ENCODE data around the gene RPL37A. TPM values are rescaled to one million over a fixed set of nuclear protein-coding genes. Genes with fewer than 3 reads are reported as not detected.

The RPL37A gene
- polyA plus RNA-seq, 3 donors = 1,504 to 1,660 (median 1,597) TPM

- peak overlapping the region; percentile 62 to 90 (median 78) for H3K27ac Mint-ChIP-seq
- H3K27me3 Mint-ChIP-seq (ENCODE audit: low read depth in 3 of 3) = no peaks in the 10 kb centered on the region
- WGBS (ENCODE audit: insufficient coverage) = 66% methylated on average over 4 of the region's 9 CpGs
- H3K9ac ChIP-seq (ENCODE audit: insufficient read depth, low read length, poor library complexity, severe bottlenecking) = no peak overlapping the region
- no peak overlapping the region for H2AFZ ChIP-seq (ENCODE audit: insufficient read depth, low read depth, low read length, poor library complexity, severe bottlenecking)
- H3K79me2 ChIP-seq (ENCODE audit: insufficient read depth, low read length) = peaks cover 17% of the 10 kb centered on the region
- no peaks in the 10 kb centered on the region for H3K9me3 ChIP-seq (replicated peaks in 1 of 2; ENCODE audit: control insufficient read depth in 1 of 2, insufficient read depth in 1 of 2, low read length in 2 of 2)
- intact Hi-C loops (cut with micrococcal nuclease) = no loop called here
- no peaks in the 10 kb centered on the region for H3K27me3 ChIP-seq (ENCODE audit: control insufficient read depth in 2 of 2, insufficient read depth in 2 of 2, low read length in 2 of 2)
- H3K4me1 ChIP-seq (ENCODE audit: control insufficient read depth in 1 of 2, insufficient read depth in 2 of 2, low read length in 2 of 2) = peaks cover 68 to 87% of the 10 kb centered on the region in 2 donors
- peak overlapping the region; percentile 39 for H3K4me2 ChIP-seq (replicated peaks; ENCODE audit: extremely low read depth, low read length, poor library complexity, severe bottlenecking)
- peak overlapping the region in 1 of 2 donors; percentile 60 for H3K27ac ChIP-seq (ENCODE audit: low read depth in 1 of 2, low read length in 2 of 2)
- H3K4me1 Mint-ChIP-seq = peaks cover 74% of the 10 kb centered on the region
- H3K9me3 Mint-ChIP-seq = peaks cover 0 to 2% (median 0%) of the 10 kb centered on the region in 7 donors
- H3K4me3 ChIP-seq (replicated peaks in 1 of 3; ENCODE audit: low read depth in 2 of 3, low read length in 3 of 3) = no peak overlapping the region
- peaks cover 0 to 4% of the 10 kb centered on the region in 2 donors for H3K36me3 Mint-ChIP-seq
- H3K36me3 ChIP-seq (replicated peaks in 1 of 2; ENCODE audit: control insufficient read depth in 1 of 2, insufficient read depth in 2 of 2, low read length in 2 of 2) = no peaks in the 10 kb centered on the region
- peak in 2 of 3 donors; percentile 52 to 60 for DNase-seq
- no peaks in the 10 kb centered on the region for H4K20me1 ChIP-seq (ENCODE audit: insufficient read depth, low read length)
- peak overlapping the region in 1 of 2 donors; percentile 35 for H3K4me3 Mint-ChIP-seq
- no peak for TF ChIP-seq CTCF (IDR thresholded peaks at IDR 0.05)
Measured at GRCh38 chr2:216491793-216492596, 6.6 kb upstream of the RPL37A start.

- H3K4me1 Mint-ChIP-seq = peaks cover 75% of the 10 kb centered on the region
- intact Hi-C loops (cut with micrococcal nuclease) = no loop called here
- no peak overlapping the region for H3K4me3 Mint-ChIP-seq
- peaks cover 68 to 87% of the 10 kb centered on the region in 2 donors for H3K4me1 ChIP-seq (ENCODE audit: control insufficient read depth in 1 of 2, insufficient read depth in 2 of 2, low read length in 2 of 2)
- peaks cover 24% of the 10 kb centered on the region for H3K79me2 ChIP-seq (ENCODE audit: insufficient read depth, low read length)
- no peaks in the 10 kb centered on the region for H3K9me3 ChIP-seq (replicated peaks in 1 of 2; ENCODE audit: control insufficient read depth in 1 of 2, insufficient read depth in 1 of 2, low read length in 2 of 2)
- no peaks in the 10 kb centered on the region for H3K36me3 ChIP-seq (replicated peaks in 1 of 2; ENCODE audit: control insufficient read depth in 1 of 2, insufficient read depth in 2 of 2, low read length in 2 of 2)
- TF ChIP-seq CTCF (IDR thresholded peaks at IDR 0.05) = no peak
- peaks cover 0 to 4% of the 10 kb centered on the region in 2 donors for H3K36me3 Mint-ChIP-seq
- H3K27me3 ChIP-seq (ENCODE audit: control insufficient read depth in 2 of 2, insufficient read depth in 2 of 2, low read length in 2 of 2) = no peaks in the 10 kb centered on the region
- no peak overlapping the region for H2AFZ ChIP-seq (ENCODE audit: insufficient read depth, low read depth, low read length, poor library complexity, severe bottlenecking)
- no peaks in the 10 kb centered on the region for H3K27me3 Mint-ChIP-seq (ENCODE audit: low read depth in 3 of 3)
- peak overlapping the region in 1 of 2 donors; percentile 60 for H3K27ac ChIP-seq (ENCODE audit: low read depth in 1 of 2, low read length in 2 of 2)
- no CpG with 5 or more reads among the region's 6 CpGs for WGBS (ENCODE audit: insufficient coverage)
- H3K9ac ChIP-seq (ENCODE audit: insufficient read depth, low read length, poor library complexity, severe bottlenecking) = no peak overlapping the region
- H3K4me3 ChIP-seq (replicated peaks in 1 of 3; ENCODE audit: low read depth in 2 of 3, low read length in 3 of 3) = no peak overlapping the region
- H3K4me2 ChIP-seq (replicated peaks; ENCODE audit: extremely low read depth, low read length, poor library complexity, severe bottlenecking) = no peak overlapping the region
- H4K20me1 ChIP-seq (ENCODE audit: insufficient read depth, low read length) = no peaks in the 10 kb centered on the region
- peak overlapping the region in 3 of 7 donors; percentile 64 to 89 (median 75) for H3K27ac Mint-ChIP-seq
- DNase-seq = peak in 1 of 3 donors; percentile 14
- peaks cover 0 to 2% (median 0%) of the 10 kb centered on the region in 7 donors for H3K9me3 Mint-ChIP-seq
Measured at GRCh38 chr2:216492597-216493333, 5.9 kb upstream of the RPL37A start.

Data from CD14-positive monocyte (primary cell).